COLO668 (cell line): ENCODE data around the gene CBX1.

Source experiments
- DNase-seq: peaks from one replicate; lab custom pipeline; 2025; ENCODE audit not compliant: unreplicated experiment; lab: John Stamatoyannopoulos, UW

The CBX1 gene

GRCh38 chr17:48027322-48027981 is 73.8 kb downstream of the CBX1 start:
- DNase-seq, result no peak

- DNase-seq, result peak; percentile 87
Measured at GRCh38 chr17:48026502-48027321, 74.6 kb downstream of the CBX1 start.

GRCh38 chr17:48025904-48026501 is 75.3 kb downstream of the CBX1 start:
- no peak for DNase-seq

GRCh38 chr17:48025040-48025903 is 76.0 kb downstream of the CBX1 start:
- DNase-seq, result peak; percentile 93

GRCh38 chr17:48024149-48025039 is 76.9 kb downstream of the CBX1 start:
- DNase-seq, result peak; percentile 54

GRCh38 chr17:48023400-48024148 is 77.7 kb downstream of the CBX1 start:
- DNase-seq, result peak; percentile 74

- DNase-seq, result no peak
Measured at GRCh38 chr17:48022901-48023300, 78.4 kb downstream of the CBX1 start.

- no peak for DNase-seq
Measured at GRCh38 chr17:48021934-48022333, 79.3 kb downstream of the CBX1 start.
